Uterus (tissue), 4 donors: ENCODE data around the gene FOXJ1. TPM values are rescaled to one million over a fixed set of nuclear protein-coding genes. Genes with fewer than 3 reads are reported as not detected.

ENCODE experiments used
- DNase-seq, 2 donors: peaks; one replicate each; pipeline ENCODE4 v3.0.0-alpha.2; 2019 to 2020
- H3K27ac ChIP-seq, 2 donors: fragments of 200-600 bp; sonication (generic); 1 replicate in 1 of 2; 2 replicates in 1 of 2; pipeline ENCODE4 v1.5.1; 2016 to 2018
- H3K27me3 ChIP-seq, 2 donors: fragments of 200-600 bp; sonication (generic); one replicate each; pipeline ENCODE4 v1.5.1; 2018 to 2019; ENCODE audit warnings: control low read depth in 1 of 2
- H3K36me3 ChIP-seq, 2 donors: fragments of 200-600 bp; sonication (generic); one replicate each; pipeline ENCODE4 v1.5.1; 2019; ENCODE audit warnings: control low read depth in 1 of 2
- H3K4me1 ChIP-seq, 2 donors: fragments of 200-600 bp; sonication (generic); one replicate each; pipeline ENCODE4 v1.5.1; 2018 to 2019; ENCODE audit warnings: control low read depth in 1 of 2
- H3K4me3 ChIP-seq, 2 donors: fragments of 200-600 bp; sonication (generic); 1 replicate in 1 of 2; 2 replicates in 1 of 2; pipeline ENCODE4 v1.5.1; 2018 to 2019; ENCODE audit warnings: mild to moderate bottlenecking in 1 of 2
- H3K9me3 ChIP-seq, 2 donors: fragments of 200-600 bp; sonication (generic); one replicate each; pipeline ENCODE4 v1.5.1; 2019; ENCODE audit warnings: control low read depth in 1 of 2
- CTCF ChIP-seq, 4 experiments: fragments of 200-600 bp in 2 of 4; fragments of 450-650 bp in 2 of 4; sonication (generic) in 2 of 4; IDR thresholded peaks; one replicate each; pipeline ENCODE4 v1.5.1; 2016 to 2019; ENCODE audit warnings: antibody characterized with exemption in 4 of 4, mild to moderate bottlenecking in 2 of 4, moderate library complexity in 1 of 4
- POLR2A ChIP-seq, 2 donors: fragments of 450-650 bp; IDR thresholded peaks; one replicate each; pipeline ENCODE4 v1.6.1; 2016; ENCODE audit warnings: antibody characterized with exemption in 2 of 2, mild to moderate bottlenecking in 1 of 2, moderate library complexity in 1 of 2
- intact Hi-C: fragments of 100-400 bp; cut with DNase I; formaldehyde crosslinking; loops from one replicate; pipeline ENCODE4 v1.15.1; 2023; ENCODE audit warnings: low total_unique reads
- total RNA-seq, 4 donors: library from RNA; depleted of rRNA in 3 of 4; stranded (reverse); fragments of >200 nt in 3 of 4; gene quantifications; one replicate each; pipeline versions ENCODE4 v1.1.0 to v1.2.4, GENCODE V29; 2014 to 2023
- donor health status: DM: yes; HTN: yes; CAD: no.

The FOXJ1 gene
- total RNA-seq, 4 donors from 2014 or later: 0.51 to 14.0 (median 1.0) TPM

- no peaks in the 10 kb centered on the region for H3K4me1 ChIP-seq
- H3K27ac ChIP-seq: no peak overlapping the region
- no peaks in the 10 kb centered on the region for H3K36me3 ChIP-seq
- H3K4me3 ChIP-seq: no peak overlapping the region
- no peaks in the 10 kb centered on the region for H3K27me3 ChIP-seq
- no peak for TF ChIP-seq CTCF (IDR thresholded peaks at IDR 0.05)
- TF ChIP-seq POLR2A (IDR thresholded peaks at IDR 0.05): no peak
- no peak for DNase-seq
- intact Hi-C loops: no loop called here
- no peaks in the 10 kb centered on the region for H3K9me3 ChIP-seq
These were observed 18.1 kb upstream of the FOXJ1 start for GRCh38 chr17:76159157-76159556.

- Histone ChIP-seq H3K4me1 (no peaks in the 10 kb centered on the region), H3K9me3 (no peaks in the 10 kb centered on the region), H3K36me3 (no peaks in the 10 kb centered on the region), H3K4me3 (no peak overlapping the region), H3K27ac (no peak overlapping the region), H3K27me3 (no peaks in the 10 kb centered on the region)
- intact Hi-C loops: no loop called here
- no peak for DNase-seq
- TF ChIP-seq POLR2A (IDR thresholded peaks at IDR 0.05): no peak
These were observed 16.7 kb upstream of the FOXJ1 start for GRCh38 chr17:76157759-76158158.

GRCh38 chr17:76156662-76156991, 15.6 kb upstream of the FOXJ1 start:
- intact Hi-C loops: no loop called here
- Histone ChIP-seq H3K27ac (no peak overlapping the region), H3K9me3 (no peaks in the 10 kb centered on the region), H3K4me1 (no peaks in the 10 kb centered on the region), H3K36me3 (no peaks in the 10 kb centered on the region), H3K27me3 (no peaks in the 10 kb centered on the region), H3K4me3 (no peak overlapping the region)
- TF ChIP-seq CTCF (IDR thresholded peaks at IDR 0.05) (no peak), POLR2A (IDR thresholded peaks at IDR 0.05) (no peak)
- DNase-seq: no peak

GRCh38 chr17:76155988-76156661, 15.1 kb upstream of the FOXJ1 start:
- Histone ChIP-seq H3K4me1 (no peaks in the 10 kb centered on the region), H3K4me3 (no peak overlapping the region), H3K27ac (no peak overlapping the region), H3K36me3 (no peaks in the 10 kb centered on the region), H3K27me3 (no peaks in the 10 kb centered on the region), H3K9me3 (no peaks in the 10 kb centered on the region)
- no peak for DNase-seq
- no peak for TF ChIP-seq POLR2A (IDR thresholded peaks at IDR 0.05)
- TF ChIP-seq CTCF (IDR thresholded peaks at IDR 0.05): no peak
- intact Hi-C loops: no loop called here

GRCh38 chr17:76154936-76155845, 14.1 kb upstream of the FOXJ1 start:
- no peak overlapping the region for H3K27ac ChIP-seq
- DNase-seq: no peak
- H3K4me1 ChIP-seq: no peaks in the 10 kb centered on the region
- H3K36me3 ChIP-seq: no peaks in the 10 kb centered on the region
- no peak overlapping the region for H3K4me3 ChIP-seq
- intact Hi-C loops: no loop called here
- no peaks in the 10 kb centered on the region for H3K9me3 ChIP-seq
- TF ChIP-seq CTCF (IDR thresholded peaks at IDR 0.05) (no peak), POLR2A (IDR thresholded peaks at IDR 0.05) (no peak)
- H3K27me3 ChIP-seq: no peaks in the 10 kb centered on the region
